ENCODE data around the gene ZNF451. TPM values are rescaled to one million over a fixed set of nuclear protein-coding genes. Genes with fewer than 3 reads are reported as not detected.

Gene ZNF451
- total RNA-seq, 1 donor from 2014 or later, result 71.9 TPM

DNA sequence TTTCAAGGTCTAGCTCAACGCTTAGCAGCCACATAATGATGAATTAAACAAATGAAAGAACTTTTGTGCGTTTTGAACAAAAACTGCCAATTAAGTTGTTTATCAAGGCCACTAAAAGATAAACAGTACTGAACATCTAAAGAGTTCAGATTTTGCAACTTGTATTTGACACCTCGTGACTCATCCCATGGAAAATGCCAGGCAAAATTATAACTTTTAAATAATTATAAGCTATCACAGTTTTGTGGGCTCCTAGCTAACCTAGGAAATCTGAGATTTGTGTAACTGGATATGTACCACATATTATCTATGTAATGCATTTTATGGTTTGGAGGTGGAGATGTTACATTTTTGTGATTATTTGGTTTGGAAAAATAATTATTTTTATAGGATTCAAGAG lies 72.5 kb downstream of the ZNF451 start:
- POLR2A ChIA-PET, result no interaction called here
- DNase-seq (no peak), ATAC-seq (ENCODE audit: low read depth) (no peak)
- no peaks in the 10 kb centered on the region for H3K27me3 Mint-ChIP-seq
- H3K27ac Mint-ChIP-seq, result no peak overlapping the region
- no peaks in the 10 kb centered on the region for H3K4me1 Mint-ChIP-seq
- H3K4me3 Mint-ChIP-seq, result no peak overlapping the region
- intact Hi-C loops (cut with micrococcal nuclease), result no loop called here
- H3K9me3 Mint-ChIP-seq, result peaks cover 7% of the 10 kb centered on the region
- H3K36me3 Mint-ChIP-seq (ENCODE audit: low read depth), result peaks cover 50% of the 10 kb centered on the region
- CTCF ChIA-PET, result no interaction called here
- TF ChIP-seq, protein P1, sequence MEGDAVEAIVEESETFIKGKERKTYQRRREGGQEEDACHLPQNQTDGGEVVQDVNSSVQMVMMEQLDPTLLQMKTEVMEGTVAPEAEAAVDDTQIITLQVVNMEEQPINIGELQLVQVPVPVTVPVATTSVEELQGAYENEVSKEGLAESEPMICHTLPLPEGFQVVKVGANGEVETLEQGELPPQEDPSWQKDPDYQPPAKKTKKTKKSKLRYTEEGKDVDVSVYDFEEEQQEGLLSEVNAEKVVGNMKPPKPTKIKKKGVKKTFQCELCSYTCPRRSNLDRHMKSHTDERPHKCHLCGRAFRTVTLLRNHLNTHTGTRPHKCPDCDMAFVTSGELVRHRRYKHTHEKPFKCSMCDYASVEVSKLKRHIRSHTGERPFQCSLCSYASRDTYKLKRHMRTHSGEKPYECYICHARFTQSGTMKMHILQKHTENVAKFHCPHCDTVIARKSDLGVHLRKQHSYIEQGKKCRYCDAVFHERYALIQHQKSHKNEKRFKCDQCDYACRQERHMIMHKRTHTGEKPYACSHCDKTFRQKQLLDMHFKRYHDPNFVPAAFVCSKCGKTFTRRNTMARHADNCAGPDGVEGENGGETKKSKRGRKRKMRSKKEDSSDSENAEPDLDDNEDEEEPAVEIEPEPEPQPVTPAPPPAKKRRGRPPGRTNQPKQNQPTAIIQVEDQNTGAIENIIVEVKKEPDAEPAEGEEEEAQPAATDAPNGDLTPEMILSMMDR (IDR thresholded peaks at IDR 0.05), result no peak

DNA sequence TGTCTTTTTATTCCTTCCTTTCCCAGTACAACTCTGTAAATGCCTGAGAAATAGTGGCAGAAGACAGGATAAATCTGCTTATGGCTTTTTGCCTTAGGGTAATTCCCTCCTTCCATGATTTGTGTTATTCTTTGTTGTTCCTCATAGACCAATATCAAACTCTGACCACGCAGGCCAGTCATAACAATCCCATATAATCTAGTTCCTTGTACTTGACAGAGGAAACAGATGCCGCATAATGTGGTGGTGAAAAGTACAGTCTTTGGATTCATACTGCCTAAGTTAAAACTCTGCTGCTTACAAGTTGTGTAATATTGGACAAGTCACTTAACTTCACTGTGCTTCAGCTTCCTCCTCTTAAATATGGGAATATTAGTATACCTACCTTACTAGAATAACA lies 74.0 kb downstream of the ZNF451 start:
- H3K36me3 Mint-ChIP-seq (ENCODE audit: low read depth), result peaks cover 47% of the 10 kb centered on the region

DNA sequence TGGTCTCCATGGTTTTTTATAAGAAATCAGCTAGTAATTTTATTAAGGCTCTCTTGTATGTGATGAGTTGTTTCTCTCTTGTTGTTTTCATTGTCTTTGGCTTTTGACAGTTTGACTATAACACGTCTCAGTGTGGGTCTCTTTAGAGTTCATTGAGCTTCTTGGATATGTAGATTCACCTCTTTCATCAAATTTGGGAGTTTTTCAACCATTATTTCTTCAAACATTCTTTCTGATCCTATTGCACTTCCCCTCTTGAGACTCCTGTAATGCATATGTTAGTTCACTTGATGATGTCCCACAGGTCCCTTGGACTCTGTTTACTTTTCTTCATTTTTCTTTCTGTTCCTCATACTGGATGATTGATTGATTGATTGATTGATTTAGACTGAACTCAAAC lies 75.1 kb downstream of the ZNF451 start:
- DNase-seq, result no peak
- Mint-ChIP-seq H3K36me3 (ENCODE audit: low read depth) (peaks cover 47% of the 10 kb centered on the region), H3K4me1 (no peaks in the 10 kb centered on the region), H3K27ac (no peak overlapping the region), H3K27me3 (no peaks in the 10 kb centered on the region), H3K4me3 (no peak overlapping the region), H3K9me3 (peaks cover 7% of the 10 kb centered on the region)
- CTCF ChIA-PET, result no interaction called here
- ATAC-seq (ENCODE audit: low read depth), result no peak
- TF ChIP-seq, protein P1 (IDR thresholded peaks at IDR 0.05), result no peak
- POLR2A ChIA-PET, result no interaction called here
- intact Hi-C loops (cut with micrococcal nuclease), result no loop called here

More for the DNA sequence above, 74.0 kb downstream of the ZNF451 start:
- H3K4me1 Mint-ChIP-seq, result no peaks in the 10 kb centered on the region
- TF ChIP-seq, protein P1 (IDR thresholded peaks at IDR 0.05), result no peak
- POLR2A ChIA-PET, result interaction anchor here (0.6 kb wide), 1 partner anchor 29 kb away, joined by 5 read pairs; no protein-coding TSS in a partner anchor
- CTCF ChIA-PET, result no interaction called here
- DNase-seq (no peak), ATAC-seq (ENCODE audit: low read depth) (no peak)
- no peak overlapping the region for H3K27ac Mint-ChIP-seq
- intact Hi-C loops (cut with micrococcal nuclease), result no loop called here
- H3K4me3 Mint-ChIP-seq, result no peak overlapping the region
- H3K9me3 Mint-ChIP-seq, result peaks cover 7% of the 10 kb centered on the region
- no peaks in the 10 kb centered on the region for H3K27me3 Mint-ChIP-seq

DNA sequence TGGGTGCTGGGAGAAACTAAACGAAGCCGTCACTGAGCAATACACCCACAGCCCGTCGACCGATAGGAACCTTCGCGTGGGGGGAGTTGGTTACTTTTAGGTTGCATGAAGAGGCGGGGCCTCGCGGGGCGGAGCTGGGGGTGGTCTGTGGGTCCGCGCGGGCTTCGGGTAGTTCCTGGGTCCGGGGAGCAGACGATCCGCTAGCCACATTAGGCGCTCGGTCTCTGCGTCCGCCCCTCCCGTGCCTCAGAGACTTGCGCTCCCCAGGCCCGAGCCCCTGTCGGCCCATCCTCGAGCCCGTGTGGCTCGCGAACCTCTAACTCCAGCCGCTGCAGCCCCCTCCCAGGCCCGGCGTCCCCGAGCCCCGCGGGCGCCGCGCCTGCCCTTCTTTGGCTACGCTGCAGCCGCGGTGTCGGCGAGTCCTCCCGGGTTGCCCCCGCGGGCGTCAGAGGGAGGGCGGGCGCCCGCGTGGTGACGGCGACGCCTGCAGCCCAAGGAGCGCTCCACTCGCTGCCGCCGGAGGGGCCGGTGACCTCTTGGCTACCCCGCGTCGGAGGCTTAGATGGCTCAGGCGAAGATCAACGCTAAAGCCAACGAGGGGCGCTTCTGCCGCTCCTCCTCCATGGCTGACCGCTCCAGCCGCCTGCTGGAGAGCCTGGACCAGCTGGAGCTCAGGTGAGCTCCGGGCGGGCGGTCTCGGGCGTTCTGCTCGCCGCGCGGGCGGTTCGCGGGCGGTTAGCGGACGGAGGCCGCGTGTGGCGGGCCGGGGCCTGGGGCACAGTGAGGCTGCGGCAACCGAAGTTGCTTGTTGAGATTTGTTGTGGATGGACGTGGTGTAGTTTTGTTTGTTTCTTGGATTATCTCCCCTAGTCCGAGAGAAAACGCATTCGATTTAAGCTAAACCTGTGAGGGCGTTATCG lies 82.4 kb downstream of the ZNF451 start, which contains the start of gene BAG2:
BAG2 (plus strand) TSS at position 191 of the 920 bp plus-strand sequence; CDS start at position 563, 372 bp downstream.
- Mint-ChIP-seq H3K4me3 (peak within 1 kb of the TSS; percentile 92), H3K36me3 (ENCODE audit: low read depth) (peaks cover 8% of the 10 kb centered on the region), H3K4me1 (peaks cover 26% of the 10 kb centered on the region), H3K9me3 (no peaks in the 10 kb centered on the region), H3K27me3 (no peaks in the 10 kb centered on the region), H3K27ac (peak within 1 kb of the TSS; percentile 92)
- intact Hi-C loops (cut with micrococcal nuclease), result loop anchor here (1.0 to 5.0 kb wide), 7 partner anchors 50 to 788 kb away; partner anchors contain the start of genes KIAA1586, PRIM2 and RAB23
- TF ChIP-seq, protein P1 (IDR thresholded peaks at IDR 0.05), result no peak
- peak; percentile 87 for ATAC-seq (ENCODE audit: low read depth)
- ChIA-PET CTCF (no interaction called here), POLR2A (interaction anchor here (0.7 to 2.6 kb wide), 6 partner anchors 29 to 145 kb away, joined by 3 to 12 read pairs (median 4); partner anchors contain the start of genes PRIM2, RAB23 and ZNF451)
- peak; percentile 86 for DNase-seq

All from activated B cell treated with CpG ODN at 0.5 μM for 24 hours (primary cell).